SW480 (cell line): Measurements from ENCODE around the gene CAMTA1.

Experiments used
- DNase-seq: peaks from one replicate; pipeline ENCODE4 v3.0.0-alpha.2; 2016; ENCODE audit warnings: low spot score

CAMTA1 gene

GRCh38 chr1:7535934-7536878 lies 751.0 kb downstream of the CAMTA1 start:
- no peak for DNase-seq

- DNase-seq, result no peak
Observed at GRCh38 chr1:7536891-7537591, 751.8 kb downstream of the CAMTA1 start.

- DNase-seq, result no peak
Observed at GRCh38 chr1:7538033-7538432, 752.8 kb downstream of the CAMTA1 start.

- no peak for DNase-seq
Observed at GRCh38 chr1:7538849-7539768, 753.9 kb downstream of the CAMTA1 start.

GRCh38 chr1:7539769-7540175 lies 754.5 kb downstream of the CAMTA1 start:
- peak; percentile 20 for DNase-seq

- no peak for DNase-seq
Observed at GRCh38 chr1:7540816-7541215, 755.6 kb downstream of the CAMTA1 start.

GRCh38 chr1:7541629-7542028 lies 756.4 kb downstream of the CAMTA1 start:
- DNase-seq, result no peak

- no peak for DNase-seq
Observed at GRCh38 chr1:7543718-7544090, 758.5 kb downstream of the CAMTA1 start.

- DNase-seq, result peak; percentile 79
Observed at GRCh38 chr1:7549277-7550161, 764.3 kb downstream of the CAMTA1 start.

GRCh38 chr1:7550261-7550865 lies 765.1 kb downstream of the CAMTA1 start:
- no peak for DNase-seq

GRCh38 chr1:7550981-7551380 lies 765.7 kb downstream of the CAMTA1 start:
- no peak for DNase-seq

- DNase-seq, result no peak
Observed at GRCh38 chr1:7551442-7551841, 766.2 kb downstream of the CAMTA1 start.

- DNase-seq, result no peak
Observed at GRCh38 chr1:7552402-7552801, 767.1 kb downstream of the CAMTA1 start.

GRCh38 chr1:7553042-7553690 lies 767.9 kb downstream of the CAMTA1 start:
- no peak for DNase-seq

GRCh38 chr1:7554385-7555235 lies 769.4 kb downstream of the CAMTA1 start:
- DNase-seq, result no peak

- no peak for DNase-seq
Observed at GRCh38 chr1:7555391-7556185, 770.3 kb downstream of the CAMTA1 start.

GRCh38 chr1:7557301-7557891 lies 772.1 kb downstream of the CAMTA1 start:
- DNase-seq, result no peak

- DNase-seq, result no peak
Observed at GRCh38 chr1:7558041-7558461, 772.8 kb downstream of the CAMTA1 start.
